ENCODE measurements around the gene ZMYM4.
A peak's percentile ranks its signal among the peaks of the same experiment; 100 is the strongest.

The ZMYM4 gene

DNA sequence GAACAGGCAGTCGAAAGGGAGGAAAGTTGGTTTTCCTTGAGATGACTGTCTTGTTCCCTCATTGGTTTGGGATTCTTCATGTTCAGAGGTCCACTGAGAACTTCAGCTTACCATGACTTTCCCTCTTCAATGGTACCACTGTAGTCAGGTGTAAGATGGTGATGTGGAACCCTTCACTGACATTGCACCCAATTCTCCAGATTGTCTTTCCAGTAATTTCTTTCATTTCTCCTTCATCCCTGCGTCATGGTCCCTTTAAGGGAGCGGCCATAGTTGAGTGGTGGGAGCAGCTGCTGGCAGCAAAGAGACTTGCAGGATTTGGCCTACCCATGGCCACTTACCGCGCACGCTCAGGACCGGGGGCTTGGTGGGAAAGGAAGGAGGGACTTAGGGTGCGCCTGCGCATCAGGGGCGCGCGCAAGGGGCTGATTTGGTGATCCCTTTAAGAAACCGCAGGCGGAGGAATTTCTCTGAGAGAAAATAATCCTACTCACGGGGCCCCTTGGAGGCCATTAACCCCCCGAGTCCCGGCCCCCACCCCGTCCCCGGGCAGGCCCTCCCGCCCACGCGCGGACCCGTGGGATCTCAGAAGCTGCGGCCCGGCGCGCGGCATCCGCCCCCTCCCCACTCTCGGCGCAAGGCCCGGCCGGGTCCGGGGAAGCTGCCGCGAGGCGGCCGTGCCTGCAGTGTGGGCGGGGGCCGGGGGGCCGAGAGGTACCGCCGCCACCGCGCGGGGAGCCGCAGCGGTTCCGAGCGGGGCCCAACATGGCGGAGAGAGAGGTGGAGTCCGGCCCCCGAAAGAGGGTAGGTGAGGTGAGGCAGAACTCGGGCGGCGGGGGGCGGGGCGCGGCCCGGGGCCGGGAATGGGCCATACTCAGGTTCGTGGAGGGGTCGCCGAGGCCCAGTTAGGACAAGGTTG lies at the start of gene ZMYM4:
Gene ZMYM4 (plus strand): TSS at position 428 of the 919 bp plus-strand sequence. CDS start 338 bp downstream, at position 766.
- peak; percentile 99 for DNase-seq (ENCODE audit: low read depth)
- TF ChIP-seq CTCF (IDR thresholded peaks at IDR 0.05; ENCODE audit: insufficient read depth, low read depth, low read length, missing control alignments): peak; percentile 2
- H3K4me3 ChIP-seq (ENCODE audit: low read depth, low read length): peak within 1 kb of the TSS; percentile 72

GRCh38 chr1:35220976-35221375 lies 47.5 kb upstream of the ZMYM4 start:
- no peak overlapping the region for H3K4me3 ChIP-seq (ENCODE audit: low read depth, low read length)
- TF ChIP-seq CTCF (IDR thresholded peaks at IDR 0.05; ENCODE audit: insufficient read depth, low read depth, low read length, missing control alignments): peak; percentile 66
- peak; percentile 52 for DNase-seq (ENCODE audit: low read depth)

DNA sequence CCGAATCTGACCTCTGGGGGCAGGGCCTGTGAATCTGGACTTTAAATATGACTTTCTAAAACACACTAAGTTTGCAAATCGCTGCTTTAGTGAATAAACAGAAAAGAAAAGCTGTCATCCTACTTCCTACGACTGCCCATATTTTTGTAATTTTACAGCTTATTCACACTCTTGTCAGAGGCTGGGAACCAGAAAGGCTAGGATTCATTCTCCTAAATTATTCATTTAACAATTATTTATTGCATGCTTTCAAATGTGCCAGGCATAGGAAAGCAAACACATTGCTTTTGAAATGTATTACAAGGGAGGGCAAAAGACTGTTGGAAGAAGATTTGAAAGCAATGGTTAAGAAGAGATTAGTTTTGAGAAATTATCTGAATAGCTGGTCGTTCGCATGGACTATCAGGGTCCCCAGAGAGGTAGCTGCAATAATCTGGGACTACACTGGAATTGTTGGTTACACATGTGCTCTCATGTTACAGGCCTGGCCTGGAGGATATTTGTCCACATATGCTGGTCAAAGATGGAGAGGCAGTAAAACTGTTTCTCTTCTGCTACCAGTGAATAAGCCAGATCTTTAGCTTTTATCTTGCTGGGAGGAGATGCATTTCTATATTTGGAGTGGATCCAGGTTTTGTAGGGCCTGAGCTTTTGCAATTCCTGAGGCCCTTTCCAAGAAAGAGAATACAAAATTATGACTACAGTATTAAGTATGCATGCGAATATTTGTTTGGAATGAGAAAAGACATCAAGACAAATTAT lies 46.0 kb upstream of the ZMYM4 start:
- no peak overlapping the region for H3K4me3 ChIP-seq (ENCODE audit: low read depth, low read length)
- DNase-seq (ENCODE audit: low read depth): no peak
- no peak for TF ChIP-seq CTCF (IDR thresholded peaks at IDR 0.05; ENCODE audit: insufficient read depth, low read depth, low read length, missing control alignments)

GRCh38 chr1:35223084-35223630 lies 45.4 kb upstream of the ZMYM4 start:
- TF ChIP-seq CTCF (IDR thresholded peaks at IDR 0.05; ENCODE audit: insufficient read depth, low read depth, low read length, missing control alignments): no peak
- no peak for DNase-seq (ENCODE audit: low read depth)
- no peak overlapping the region for H3K4me3 ChIP-seq (ENCODE audit: low read depth, low read length)

GRCh38 chr1:35226546-35226945 lies 42.0 kb upstream of the ZMYM4 start:
- H3K4me3 ChIP-seq (ENCODE audit: low read depth, low read length): no peak overlapping the region

More at GRCh38 chr1:35226546-35226945, 42.0 kb upstream of the ZMYM4 start:
- TF ChIP-seq CTCF (IDR thresholded peaks at IDR 0.05; ENCODE audit: insufficient read depth, low read depth, low read length, missing control alignments): no peak
- no peak for DNase-seq (ENCODE audit: low read depth)
